Stimulated activated CD4-positive, alpha-beta T cell treated with anti-CD3 and anti-CD28 coated beads, Interleukin-2, amount 100 ng/mL, for 24 hours (primary cell): Measurements from ENCODE around the gene FUNDC2.

Experiments used
- DNase-seq, 2 donors: peaks; one replicate each; pipeline ENCODE4 v3.0.0-alpha.2; 2020

FUNDC2 gene

GRCh38 chrX:155070975-155071693 is 44.5 kb downstream of the FUNDC2 start, which contains the start of the genes BRCC3, CMC4 and MTCP1:
TSS of gene BRCC3 (plus strand) at chrX:155071508. CDS start at chrX:155071528, 20 bp downstream.
TSS of gene CMC4 (minus strand) at chrX:155071136. CDS start at chrX:155064023, 7,113 bp downstream.
TSS of gene MTCP1 (minus strand) at chrX:155071136. CDS start at chrX:155066010, 5,126 bp downstream.
- DNase-seq = peak; percentile 72 to 77

GRCh38 chrX:155071694-155072280 is 45.1 kb downstream of the FUNDC2 start:
- peak in 1 of 2 donors; percentile 17 for DNase-seq

- DNase-seq = peak; percentile 47 to 50
Observed at GRCh38 chrX:155086202-155086840, 59.7 kb downstream of the FUNDC2 start.

- DNase-seq = no peak
Observed at GRCh38 chrX:155086961-155087735, 60.5 kb downstream of the FUNDC2 start.

GRCh38 chrX:155094468-155095061 is 67.9 kb downstream of the FUNDC2 start:
- DNase-seq = peak in 1 of 2 donors; percentile 18

GRCh38 chrX:155105919-155106318 is 79.3 kb downstream of the FUNDC2 start:
- DNase-seq = no peak

- no peak for DNase-seq
Observed at GRCh38 chrX:155108427-155108826, 81.8 kb downstream of the FUNDC2 start.
